KG1 (cell line): ENCODE data around the gene ATP13A1.

ENCODE experiments used
- DNase-seq: peaks from one replicate; lab custom pipeline; 2025; lab: John Stamatoyannopoulos, UW

ATP13A1 gene

GRCh38 chr19:19643158-19644053, 20.1 kb downstream of the ATP13A1 start, which contains the start of gene GMIP:
Gene GMIP (minus strand): TSS chr19:19643657. CDS start chr19:19643529, 128 bp downstream.
- peak; percentile 38 for DNase-seq

GRCh38 chr19:19642506-19643157, 20.8 kb downstream of the ATP13A1 start:
- peak; percentile 5 for DNase-seq

DNA sequence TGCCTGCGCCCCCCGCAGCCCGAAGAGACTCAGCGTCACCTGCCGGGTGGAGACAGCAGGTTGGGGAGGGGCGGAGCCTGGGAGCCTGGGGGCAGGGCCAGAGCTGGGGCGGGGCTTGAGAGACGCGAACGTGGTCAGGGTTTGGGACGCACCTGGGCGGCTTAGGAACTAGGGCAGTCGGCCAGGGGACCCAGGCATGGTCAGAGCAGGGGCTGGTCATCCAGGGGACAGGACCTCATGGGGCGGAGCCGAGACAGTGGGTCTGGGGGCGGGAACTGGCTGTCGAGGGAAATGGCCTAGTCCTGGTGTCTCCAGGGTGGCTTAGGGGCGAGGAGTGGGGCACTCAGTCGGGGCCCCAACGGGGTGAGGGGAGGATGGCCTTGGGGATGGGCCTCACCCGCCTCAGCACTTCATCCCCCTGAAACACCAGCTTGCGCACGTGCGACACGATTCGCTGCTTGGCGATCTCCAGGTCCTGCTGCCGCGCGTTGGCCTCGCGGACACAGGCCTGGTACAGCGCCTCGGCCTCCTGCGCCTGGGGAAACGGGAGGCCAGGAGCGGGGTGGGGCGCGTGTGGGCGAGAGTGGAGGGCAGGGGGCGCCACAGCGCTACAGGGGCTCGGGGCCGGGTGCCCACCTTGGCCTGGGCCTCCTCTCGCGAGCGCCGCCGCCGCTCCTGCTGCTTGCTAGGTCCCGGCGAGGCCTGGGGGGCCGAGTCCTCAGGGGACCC, 25.8 kb downstream of the ATP13A1 start:
- DNase-seq, result no peak

DNA sequence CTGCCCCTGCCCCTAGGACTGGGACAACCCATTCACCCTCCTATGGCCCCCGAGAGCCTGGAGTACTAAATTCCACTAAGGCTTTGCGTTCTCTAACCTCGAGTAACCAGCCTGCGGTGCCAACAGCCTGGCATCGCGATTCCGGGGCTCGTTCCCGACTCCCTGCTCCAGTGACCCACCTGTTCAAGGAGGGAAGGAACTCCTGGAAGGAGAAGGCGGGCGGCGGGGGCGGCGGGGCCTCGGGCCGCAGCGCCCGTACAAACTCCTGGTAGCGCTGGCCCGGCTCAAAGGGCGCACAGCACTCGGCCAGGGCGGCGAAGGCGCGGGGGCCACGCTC, 26.3 kb downstream of the ATP13A1 start:
- DNase-seq, result no peak

- no peak for DNase-seq
Observed at GRCh38 chr19:19636573-19637185, 26.8 kb downstream of the ATP13A1 start.

DNA sequence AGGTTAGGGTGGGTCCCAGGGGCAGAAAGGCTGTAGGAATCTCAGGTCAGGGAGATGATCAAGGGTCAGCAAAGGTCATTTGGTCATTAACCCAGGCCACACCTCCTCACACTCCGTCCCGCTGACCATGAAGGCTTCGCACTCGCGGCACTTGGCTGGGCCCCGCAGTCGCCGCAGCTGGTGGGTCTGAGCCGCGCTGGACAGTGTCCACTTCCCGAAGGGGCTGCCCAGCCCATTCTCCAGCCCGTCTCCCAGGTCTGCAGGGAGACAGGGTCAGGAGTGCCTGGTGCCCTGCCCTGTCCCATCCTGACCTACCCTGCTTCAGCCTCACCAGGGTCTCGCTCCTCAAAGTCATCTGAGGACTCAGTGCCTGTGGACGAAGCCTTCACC, 28.2 kb downstream of the ATP13A1 start:
- DNase-seq, result no peak

DNA sequence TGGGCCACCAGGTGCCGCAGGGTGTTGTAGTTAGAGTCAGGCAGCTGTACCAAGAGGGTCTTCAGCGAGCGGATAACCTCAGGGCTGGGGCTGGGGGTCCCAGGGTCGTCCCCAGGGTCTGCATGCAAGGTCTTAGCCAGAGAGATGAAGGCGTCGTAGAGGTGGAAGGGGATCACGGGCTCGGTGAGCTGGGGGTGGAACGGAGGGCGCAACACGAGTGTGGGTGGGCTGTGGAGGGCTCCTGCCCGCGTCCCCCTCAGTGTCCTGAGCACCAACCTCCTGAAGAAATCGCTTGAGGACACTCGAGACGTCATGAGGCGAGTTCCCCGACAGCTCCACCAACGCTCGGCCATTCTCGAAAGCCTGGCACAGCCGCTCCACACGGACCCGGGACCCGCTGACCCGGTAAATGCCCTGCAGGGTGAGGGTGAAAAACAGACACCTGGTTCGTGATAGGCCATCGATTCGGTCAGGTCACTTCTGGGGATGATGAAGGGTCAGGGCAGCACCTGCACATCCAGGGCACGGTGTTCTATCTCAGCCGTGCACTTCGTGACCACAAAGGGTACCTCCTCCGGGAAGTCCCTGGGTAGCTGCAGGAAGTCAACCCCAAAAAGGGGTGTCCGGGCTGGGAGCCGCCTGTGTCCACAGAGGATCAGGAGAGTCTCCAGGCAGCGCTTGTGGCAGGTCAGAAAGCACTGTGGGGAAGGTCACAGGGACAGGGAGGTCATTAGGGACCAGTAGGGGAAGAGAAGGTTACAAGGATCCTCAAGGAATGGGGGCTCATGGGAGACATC, 28.8 kb downstream of the ATP13A1 start:
- no peak for DNase-seq

DNA sequence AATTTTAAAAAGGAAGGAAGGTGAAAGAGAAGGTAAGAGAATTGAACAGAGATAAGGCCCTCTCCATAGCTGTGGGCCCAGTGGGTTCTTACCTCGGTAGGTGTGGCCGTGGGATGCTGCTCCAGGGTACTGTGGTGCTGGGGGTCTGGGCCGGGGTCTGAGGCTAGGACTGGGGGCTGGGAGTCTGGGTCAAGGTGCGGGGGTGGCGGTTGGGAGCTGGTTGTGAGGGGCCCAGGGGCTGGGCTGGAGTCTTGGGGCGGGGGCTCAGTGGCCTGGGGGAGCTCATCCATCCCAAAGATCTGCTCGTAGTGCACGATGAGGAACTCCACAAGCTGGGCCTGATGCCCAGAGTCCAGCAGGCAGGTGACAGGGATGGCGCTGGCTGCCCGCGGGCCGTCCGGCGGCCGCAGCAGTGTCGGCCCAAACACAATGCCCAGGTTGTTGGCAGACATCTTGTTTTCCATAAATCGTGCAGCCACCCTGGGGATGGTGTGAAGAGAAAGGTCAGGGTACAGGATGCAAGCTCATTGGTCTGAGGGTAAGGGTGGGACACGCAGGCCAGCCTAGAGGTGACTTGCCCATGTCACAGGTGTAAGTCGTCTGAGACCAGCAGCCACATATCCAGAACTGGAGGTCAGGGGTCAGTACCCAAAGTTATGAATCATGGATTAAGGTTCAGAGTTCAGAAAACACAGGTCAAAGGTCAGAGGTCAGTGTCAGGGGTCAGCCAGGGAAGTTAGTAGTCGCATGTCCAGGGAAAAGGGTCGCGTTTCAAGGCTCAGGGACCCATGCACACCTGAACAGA, 29.6 kb downstream of the ATP13A1 start:
- no peak for DNase-seq

GRCh38 chr19:19632661-19633060, 30.8 kb downstream of the ATP13A1 start:
- DNase-seq, result no peak

DNA sequence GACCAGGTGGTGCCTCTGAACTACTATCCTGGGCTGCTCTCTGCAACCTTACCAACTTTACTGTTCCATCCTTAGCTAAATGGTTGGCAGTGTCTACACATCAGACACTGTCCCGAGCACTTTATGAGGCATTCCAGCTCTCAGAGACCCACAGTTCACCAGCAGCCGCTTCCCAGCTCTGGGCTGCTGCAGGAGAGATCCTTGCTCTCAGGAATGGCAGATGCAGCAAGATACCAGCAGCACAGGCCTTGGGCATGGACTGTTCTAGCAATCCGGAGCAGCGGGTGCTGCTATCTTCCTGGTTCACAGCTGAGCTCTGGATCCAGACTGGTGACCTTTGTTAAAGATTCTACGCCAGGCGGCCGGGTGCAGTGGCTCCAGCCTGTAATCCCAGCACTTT, 32.1 kb downstream of the ATP13A1 start:
- no peak for DNase-seq

DNA sequence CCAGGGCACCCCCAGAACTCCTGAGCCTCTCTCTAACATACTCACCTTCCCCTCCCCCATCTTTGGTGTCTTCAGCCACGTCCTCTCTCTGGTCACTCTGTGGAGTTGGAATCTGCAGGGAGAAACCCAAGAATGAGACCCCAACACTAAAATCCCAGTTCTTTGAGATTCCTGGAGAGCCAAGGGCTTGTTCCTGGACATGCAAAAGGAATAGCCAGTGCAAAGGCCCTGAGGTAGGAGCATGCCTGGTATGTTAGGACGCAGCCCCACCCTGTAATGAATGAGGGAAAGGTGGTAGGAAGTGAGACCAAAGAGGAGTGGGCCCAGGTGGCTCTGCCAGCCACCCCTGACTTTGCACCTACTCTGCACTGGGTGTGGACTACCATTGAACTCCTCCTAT, 33.0 kb downstream of the ATP13A1 start:
- DNase-seq, result no peak

- no peak for DNase-seq
Observed at GRCh38 chr19:19630062-19630414, 33.4 kb downstream of the ATP13A1 start.

- DNase-seq, result no peak
Observed at GRCh38 chr19:19628501-19629134, 34.9 kb downstream of the ATP13A1 start.

DNA sequence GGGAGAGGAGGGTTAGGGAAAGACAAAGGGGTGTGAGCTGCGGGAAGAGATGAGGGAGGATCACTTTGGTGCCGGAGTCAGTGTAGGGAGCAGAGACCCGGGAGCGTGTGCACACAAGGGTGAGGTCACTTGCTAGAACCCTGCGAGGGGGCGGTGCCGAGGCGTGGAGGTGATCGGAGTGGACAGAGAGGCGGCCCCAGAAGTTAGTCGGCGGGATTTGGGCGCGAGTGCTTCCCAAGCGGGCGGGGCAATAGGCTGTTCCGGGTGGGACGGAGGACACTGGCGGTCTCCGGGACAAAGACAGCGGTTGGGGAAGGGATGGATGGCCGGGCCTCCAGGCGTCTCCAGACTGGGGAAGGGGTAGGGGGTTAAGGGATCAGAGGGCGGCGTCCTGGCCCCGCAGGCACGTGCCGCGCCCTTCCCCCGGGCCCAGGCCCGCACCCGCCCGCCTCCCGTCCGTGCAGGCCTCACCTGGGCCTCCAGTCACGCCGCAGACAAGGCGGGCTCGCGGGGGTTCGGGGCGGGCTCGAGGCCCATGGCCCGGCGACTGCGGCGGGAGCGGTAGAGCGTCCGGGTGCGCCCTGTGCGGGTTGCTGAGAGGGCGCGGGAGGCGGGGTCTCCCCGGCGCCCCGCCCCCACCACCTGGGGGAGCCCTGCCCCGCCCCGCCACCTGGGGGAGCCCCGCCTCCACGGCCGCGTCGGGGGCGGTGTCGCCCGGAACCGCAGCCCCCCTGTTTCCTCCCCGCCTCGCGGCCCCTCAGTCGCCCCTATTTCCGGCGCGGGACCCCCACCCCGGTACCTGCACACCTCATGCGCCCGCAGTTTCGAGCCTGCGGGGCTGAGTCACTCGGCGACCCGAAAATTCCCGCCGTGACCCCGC, 35.6 kb downstream of the ATP13A1 start, which contains the start of gene LPAR2:
Gene LPAR2, minus strand, starts transcription at position 600 of the 880 bp plus-strand sequence. CDS start 945 bp downstream, outside the sequence.
- no peak for DNase-seq

DNA sequence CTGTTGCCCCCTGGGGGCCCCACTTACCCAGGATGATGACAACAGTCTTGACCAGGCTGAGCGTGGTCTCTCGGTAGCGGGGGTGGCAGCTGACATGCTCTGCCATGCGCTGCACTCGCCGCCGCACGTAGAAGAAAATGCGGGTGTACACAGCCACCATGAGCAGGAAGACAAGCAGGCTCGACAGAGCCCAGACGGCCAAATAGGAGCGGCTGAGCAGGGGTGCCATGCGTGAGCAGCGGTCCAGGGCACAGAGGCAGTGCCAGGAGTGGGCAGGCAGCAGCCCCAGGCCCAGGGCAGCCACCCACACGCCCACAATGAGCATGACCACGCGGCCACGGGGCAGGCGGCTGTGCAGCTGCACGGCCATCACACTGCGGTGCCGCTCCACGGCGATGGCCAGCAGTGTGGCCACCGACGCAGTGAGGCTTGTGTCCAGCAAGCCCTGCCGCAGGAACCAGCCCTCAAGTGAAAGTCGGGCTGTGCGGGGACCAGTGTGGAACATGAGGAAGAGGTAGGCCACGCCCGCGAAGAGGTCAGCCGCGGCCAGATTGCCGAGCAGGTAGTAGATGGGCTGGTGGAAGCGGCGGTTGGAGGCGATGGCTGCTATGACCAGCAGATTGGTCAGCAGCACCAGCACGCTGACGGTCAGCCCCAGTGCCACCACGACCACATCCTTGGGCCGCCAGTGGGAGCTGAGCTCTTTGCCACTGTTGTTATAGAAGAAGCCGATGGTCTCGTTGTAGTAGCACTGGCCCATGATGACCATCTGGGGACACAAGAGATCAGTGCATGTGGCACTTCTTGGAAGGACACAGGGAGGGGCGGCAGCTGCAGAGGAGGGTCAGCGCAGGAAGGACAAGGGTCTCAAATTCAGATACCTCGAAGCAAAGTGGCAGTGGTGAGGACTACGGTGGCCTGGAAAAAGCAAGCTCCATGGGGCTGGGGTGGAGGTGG, 36.7 kb downstream of the ATP13A1 start:
- DNase-seq, result no peak

DNA sequence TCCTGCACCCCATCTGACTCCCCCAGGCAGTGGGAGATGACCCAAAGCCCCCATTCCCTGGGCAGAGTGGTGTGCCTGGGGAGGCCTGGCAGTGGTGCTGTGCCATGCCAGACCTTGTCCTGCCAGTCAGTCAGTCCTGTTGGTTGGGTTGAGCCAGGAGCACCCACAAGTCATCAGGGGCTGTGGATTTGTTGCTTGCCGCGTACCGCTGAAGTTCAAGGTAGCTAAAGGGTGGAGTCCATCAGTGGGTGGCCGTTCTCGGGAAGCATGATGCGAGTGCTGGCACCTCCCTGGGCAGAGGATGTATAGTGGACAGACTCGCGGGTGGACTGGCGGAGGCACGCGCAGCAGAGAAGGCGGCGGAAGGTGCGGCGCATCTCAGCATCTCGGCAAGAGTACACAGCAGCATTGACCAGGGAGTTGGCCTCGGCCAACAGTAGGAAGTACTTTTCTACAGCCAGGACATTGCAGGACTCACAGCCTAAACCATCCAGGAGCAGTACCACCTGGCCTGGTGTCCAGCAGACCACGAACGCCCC, 39.4 kb downstream of the ATP13A1 start:
- no peak for DNase-seq

DNA sequence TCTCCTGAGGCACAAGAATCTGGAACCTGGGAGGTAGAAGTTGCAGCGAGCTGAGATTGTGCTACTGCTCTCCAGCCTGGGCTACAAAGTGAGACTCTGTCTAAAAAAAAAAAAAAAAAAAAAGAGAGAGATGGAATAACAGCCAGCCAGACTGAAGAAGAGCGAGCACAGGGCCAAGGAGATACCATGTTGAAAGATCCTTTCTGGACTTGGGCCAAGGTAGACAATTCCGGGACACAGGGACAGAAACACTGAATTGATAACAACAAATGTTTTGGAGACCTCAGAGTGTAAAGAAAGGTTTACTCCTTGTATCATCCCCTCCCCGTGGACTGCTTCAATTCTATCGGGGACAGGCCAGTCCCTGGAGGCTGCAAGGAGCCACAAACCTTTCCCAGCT, 40.1 kb downstream of the ATP13A1 start:
- DNase-seq, result no peak

DNA sequence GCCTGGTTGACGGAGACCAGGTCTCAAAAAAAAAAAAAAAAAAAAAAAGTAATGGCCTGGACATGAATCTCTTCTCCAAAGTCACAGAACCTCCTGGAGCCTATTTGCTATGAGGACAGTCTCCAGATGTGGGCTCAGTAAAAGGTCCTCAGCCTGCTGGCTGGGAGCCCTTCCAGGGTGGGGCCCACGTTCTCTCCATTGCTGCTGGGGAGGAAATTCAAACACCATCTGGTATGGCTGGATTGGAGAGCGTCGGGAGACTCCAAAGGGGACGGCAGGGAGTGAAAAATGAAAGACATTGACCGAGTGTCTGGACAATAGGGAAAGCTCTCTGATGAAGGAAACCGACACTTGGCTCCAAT, 43.6 kb downstream of the ATP13A1 start:
- no peak for DNase-seq
